HG03095 (cell line): ENCODE measurements around the gene DFFA.
"Not testable (repeated sequence)": the region's sequence is repeated elsewhere in the genome, so short reads cannot be mapped to it uniquely, and the experiment has no call there.

Source experiments
- ATAC-seq: cut with Tn5 transposase; IDR thresholded peaks from one replicate; pipeline ENCODE4 v1.9.1; 2021; ENCODE audit warnings: moderate library complexity; ENCODE audit not compliant: unreplicated experiment

Gene DFFA

GRCh38 chr1:10431070-10431730 lies 41.1 kb downstream of the DFFA start:
- no peak for ATAC-seq

DNA sequence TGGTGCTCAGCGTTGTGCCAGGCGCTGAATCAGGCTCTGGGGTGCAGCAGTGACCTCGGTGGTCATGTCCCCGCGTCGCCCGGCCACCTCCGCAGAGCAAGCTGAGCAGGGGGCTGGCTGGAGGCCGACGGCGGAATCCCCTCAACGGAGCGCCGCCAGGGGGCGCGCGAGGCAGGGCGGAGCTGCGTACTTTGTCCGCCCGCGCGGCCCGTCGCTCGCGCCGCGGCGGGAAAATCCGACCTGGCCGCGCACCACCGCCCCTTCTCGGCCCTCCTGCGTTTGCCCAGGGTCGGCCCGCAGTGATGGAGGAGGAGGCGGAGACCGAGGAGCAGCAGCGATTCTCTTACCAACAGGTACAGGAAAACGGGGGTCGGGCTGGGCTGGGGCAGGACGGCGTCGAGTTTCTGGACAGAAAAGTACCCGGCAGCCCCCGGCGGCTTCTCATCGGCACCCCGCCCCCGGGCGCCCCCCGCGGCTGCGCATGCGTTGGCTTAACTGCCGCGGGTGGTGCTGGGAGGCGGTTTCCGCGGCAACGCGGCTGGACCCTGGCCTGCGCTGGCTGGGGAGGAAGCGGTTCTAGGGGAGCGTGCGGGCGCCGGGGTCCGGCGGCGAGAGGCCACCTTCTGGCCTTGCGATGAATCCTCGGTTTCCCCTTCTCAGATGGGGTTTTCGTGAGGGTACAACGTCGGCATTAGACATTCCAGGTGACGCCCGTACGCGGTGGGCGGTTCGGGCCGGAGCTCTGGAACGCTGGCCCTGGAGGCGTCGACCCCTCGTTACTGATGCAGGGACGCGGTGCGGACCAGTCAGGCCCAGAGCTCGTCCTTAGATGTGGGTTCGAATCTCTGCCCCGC lies 41.9 kb downstream of the DFFA start, which contains the start of gene CENPS:
CENPS (plus strand) TSS at position 218 of the 854 bp plus-strand sequence; CDS start at position 303, 85 bp downstream.
- peak; percentile 65 for ATAC-seq

DNA sequence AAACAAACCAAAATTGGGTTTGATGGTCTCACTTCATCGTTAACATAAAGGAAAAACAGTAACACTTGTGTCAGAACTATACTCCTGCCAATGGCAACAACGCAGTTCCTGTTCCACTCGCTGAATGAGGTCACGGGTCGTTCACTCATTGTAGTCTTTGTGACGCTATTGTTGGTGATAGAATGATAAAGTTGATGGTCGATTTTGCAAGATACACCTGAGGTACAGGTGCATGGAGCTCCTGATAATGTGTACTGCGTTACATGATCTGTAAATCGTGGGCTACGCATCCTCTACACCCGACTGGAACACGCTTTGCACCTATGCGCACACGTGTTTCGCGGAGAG lies 42.5 kb downstream of the DFFA start:
- no peak for ATAC-seq

DNA sequence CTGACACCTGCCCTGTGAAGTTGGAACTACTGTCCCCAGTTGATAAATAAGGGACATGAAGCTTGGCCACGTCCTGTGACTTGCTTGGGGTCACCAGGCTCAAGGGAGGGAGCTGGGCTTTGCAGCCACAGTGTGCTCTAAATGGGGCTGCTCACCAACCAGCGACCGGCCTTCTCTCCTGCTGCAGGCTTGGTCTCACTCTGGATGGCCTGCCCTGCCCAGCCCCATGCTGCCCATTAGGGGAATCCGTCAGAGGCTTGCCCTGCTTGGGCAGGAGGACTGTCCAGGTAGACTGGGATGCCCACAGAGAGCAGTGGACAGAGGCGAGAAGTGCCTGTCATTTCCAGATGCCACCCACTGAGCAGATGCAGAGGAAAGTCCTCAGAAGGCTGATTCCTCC lies 43.3 kb downstream of the DFFA start:
- ATAC-seq, result no peak

DNA sequence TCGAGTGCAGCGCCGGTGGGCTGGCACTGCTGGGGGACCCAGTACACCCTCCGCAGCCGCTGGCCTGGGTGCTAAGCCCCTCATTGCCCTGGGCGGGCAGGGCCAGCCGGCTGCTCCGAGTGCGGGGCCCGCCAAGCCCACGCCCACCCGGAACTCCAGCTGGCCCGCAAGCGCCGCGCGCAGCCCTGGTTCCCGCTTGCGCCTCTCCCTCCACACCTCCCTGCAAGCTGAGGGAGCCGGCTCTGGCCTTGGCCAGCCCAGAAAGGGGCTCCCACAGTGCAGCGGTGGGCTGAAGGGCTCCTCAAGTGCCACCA lies 45.8 kb downstream of the DFFA start:
- not testable (repeated sequence) for ATAC-seq

- ATAC-seq, result not testable (repeated sequence)
Measured at GRCh38 chr1:10425826-10426534, 46.3 kb downstream of the DFFA start.

- no peak for ATAC-seq
Measured at GRCh38 chr1:10424651-10425050, 47.7 kb downstream of the DFFA start.

DNA sequence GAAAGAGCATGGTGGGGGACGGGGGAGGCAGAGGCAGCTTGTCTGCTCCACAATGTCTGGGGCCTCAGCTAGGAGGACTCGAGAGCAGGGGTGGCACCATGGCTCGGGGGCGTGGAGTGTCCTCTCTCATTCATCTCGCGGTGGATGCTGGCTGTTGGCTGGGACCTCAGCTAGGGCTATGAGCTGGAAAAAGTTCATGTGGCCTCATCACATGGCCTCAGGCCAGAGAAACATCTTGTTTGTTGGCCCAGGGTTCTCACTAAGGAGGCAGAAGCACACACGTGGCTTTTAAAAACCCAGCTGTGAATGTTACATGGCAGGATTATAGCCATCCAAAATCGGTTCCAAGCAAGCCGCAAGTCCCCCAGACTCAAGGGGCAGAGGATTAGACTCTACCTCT lies 48.3 kb downstream of the DFFA start:
- no peak for ATAC-seq

DNA sequence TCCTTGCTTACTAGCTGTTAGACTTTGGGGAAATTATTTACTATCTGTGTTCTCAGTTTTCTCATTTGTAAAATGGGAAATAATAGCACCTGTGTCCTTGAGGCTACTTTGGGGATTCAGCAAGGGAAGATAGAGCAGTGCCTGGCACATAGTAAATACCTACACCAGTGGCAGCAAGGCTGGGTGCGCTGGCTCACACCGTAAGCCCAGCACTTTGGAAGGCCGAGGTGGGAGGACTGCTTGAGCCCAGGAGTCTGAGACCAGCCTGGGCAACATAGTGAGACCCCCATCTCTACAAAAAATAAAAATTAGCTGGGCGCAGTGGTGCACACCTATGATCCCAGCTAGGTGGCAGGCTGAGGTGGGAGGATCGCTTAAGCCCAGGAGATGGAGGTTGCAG lies 50.7 kb downstream of the DFFA start:
- no peak for ATAC-seq

DNA sequence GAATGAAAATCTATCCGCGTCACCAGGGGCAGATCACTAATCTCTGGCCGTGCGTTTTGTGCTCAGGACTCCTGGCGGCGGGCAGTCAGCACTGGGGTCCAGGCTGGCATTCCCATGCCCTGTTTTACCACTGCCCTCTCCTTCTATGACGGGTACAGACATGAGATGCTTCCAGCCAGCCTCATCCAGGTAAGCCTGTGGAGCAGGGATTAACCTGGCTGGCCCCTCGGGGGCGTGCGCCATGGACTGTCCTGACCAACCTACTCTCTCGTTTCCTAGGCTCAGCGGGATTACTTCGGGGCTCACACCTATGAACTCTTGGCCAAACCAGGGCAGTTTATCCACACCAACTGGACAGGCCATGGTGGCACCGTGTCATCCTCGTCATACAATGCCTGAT lies 53.0 kb downstream of the DFFA start:
- no peak for ATAC-seq

GRCh38 chr1:10418741-10419140 lies 53.6 kb downstream of the DFFA start:
- ATAC-seq, result not testable (repeated sequence)

DNA sequence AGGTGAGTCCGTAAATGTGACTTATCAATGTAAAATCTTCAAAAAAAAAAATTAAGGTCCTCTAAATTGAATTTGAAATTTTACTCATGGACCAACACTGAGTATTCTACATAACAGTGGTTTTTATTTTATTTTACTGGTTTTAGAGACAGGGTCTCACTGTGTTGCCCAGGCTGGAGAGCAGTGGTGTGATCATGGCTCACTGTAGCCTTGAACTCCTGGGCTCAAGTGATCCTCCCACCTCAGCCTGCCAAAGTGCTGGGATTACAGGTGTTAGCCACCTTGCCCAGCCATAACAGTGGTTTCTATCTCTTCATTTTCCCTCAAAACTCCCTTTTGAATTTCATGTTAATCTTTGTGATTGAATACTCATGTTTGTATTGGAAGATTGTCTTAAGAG lies 56.4 kb downstream of the DFFA start:
- not testable (repeated sequence) for ATAC-seq

DNA sequence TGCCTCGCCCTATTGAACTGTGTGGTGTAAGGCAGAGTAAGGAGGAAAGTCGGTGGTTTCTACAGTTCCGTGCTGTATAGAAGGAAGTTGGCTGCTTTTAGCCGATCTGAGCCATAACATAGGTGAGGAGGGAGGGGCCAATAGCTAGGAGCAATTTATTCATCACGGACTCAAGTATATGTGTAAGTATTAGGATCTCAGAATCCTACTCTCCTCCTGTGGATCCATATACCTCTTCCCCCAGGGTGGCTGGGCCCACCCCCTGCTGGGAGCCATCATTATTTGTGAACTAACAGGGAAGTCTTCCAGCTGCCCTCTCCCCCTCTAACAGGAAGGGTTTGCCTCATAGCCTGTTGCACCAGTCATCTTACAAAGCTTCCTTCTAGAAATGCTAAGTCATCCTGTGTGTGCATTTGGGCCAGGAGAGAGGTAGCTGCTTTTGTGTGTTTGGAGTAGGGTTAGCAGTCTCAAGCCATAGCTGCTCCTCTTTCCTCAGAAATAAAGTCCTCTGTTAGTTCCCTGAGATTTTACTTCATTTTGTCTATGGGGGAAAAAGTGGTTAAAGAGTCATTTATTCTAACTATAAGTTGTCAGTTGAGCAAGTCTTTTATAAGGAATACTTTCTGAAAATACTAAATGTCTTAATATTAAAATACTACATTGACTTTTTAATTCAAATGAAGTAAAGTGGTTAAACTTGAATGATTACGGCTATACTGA lies 57.0 kb downstream of the DFFA start:
- ATAC-seq, result no peak

DNA sequence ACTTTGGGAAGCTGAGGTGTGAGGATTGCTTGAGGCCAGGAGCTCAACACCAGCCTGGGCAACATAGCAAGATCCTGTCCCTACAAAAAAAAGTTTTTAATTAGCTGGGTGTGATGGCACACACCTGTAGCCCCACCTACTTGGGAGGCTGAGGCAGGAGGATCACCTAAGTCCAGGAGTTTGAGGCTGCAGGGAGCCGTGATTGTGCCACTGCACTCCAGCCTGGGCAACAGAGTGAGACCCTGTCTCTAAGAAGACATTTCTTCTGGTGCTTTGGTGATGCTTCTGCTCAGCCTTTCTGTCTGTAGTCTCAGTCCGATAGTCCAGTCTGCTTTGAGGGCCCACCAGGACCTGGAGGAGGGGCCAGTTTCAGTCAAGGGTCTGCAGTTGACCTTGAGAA lies 65.1 kb downstream of the DFFA start:
- no peak for ATAC-seq
